Measurements from ENCODE around the gene ADAT3.

Gene ADAT3

GRCh38 chr19:1856698-1857603 lies 48.2 kb upstream of the ADAT3 start:
- Histone ChIP-seq H3K27ac (ENCODE audit: extremely low read depth, low read depth, low read length) (no peak overlapping the region), H3K36me3 (ENCODE audit: control insufficient read depth in 2 of 2, insufficient read depth in 1 of 2, low read length in 2 of 2) (no peaks in the 10 kb centered on the region), H3K4me3 (ENCODE audit: low read depth, low read length) (peak overlapping the region; percentile 13; the same call in 1 of the 2 replicates), H3K4me1 (ENCODE audit: control insufficient read depth, insufficient read depth, low read length) (peaks cover 22% of the 10 kb centered on the region), H3K9me3 (ENCODE audit: control insufficient read depth, insufficient read depth, low read depth, low read length) (no peaks in the 10 kb centered on the region)
- TF ChIP-seq ZBTB7A (tag by site-specific recombination; IDR thresholded peaks at IDR 0.05; ENCODE audit: low read depth): 0 out of 2 replicates have a peak, but pooled peaks have one; percentile 23
- TF ChIP-seq GLIS1 (tag by site-specific recombination; IDR thresholded peaks at IDR 0.05): 0 out of 2 replicates have a peak, but pooled peaks have one; percentile 15
- no peak for TF ChIP-seq ZNF426 (tag by site-specific recombination; IDR thresholded peaks at IDR 0.05)
- TF ChIP-seq, protein P1, sequence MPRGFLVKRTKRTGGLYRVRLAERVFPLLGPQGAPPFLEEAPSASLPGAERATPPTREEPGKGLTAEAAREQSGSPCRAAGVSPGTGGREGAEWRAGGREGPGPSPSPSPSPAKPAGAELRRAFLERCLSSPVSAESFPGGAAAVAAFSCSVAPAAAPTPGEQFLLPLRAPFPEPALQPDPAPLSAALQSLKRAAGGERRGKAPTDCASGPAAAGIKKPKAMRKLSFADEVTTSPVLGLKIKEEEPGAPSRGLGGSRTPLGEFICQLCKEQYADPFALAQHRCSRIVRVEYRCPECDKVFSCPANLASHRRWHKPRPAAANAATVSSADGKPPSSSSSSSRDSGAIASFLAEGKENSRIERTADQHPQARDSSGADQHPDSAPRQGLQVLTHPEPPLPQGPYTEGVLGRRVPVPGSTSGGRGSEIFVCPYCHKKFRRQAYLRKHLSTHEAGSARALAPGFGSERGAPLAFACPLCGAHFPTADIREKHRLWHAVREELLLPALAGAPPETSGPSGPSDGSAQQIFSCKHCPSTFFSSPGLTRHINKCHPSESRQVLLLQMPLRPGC (tag by site-specific recombination; IDR thresholded peaks at IDR 0.05): no peak
- 0 out of 2 replicates have a peak, but pooled peaks have one; percentile 11 for TF ChIP-seq ZNF600 (tag by site-specific recombination; IDR thresholded peaks at IDR 0.05)
- TF ChIP-seq, protein P2, sequence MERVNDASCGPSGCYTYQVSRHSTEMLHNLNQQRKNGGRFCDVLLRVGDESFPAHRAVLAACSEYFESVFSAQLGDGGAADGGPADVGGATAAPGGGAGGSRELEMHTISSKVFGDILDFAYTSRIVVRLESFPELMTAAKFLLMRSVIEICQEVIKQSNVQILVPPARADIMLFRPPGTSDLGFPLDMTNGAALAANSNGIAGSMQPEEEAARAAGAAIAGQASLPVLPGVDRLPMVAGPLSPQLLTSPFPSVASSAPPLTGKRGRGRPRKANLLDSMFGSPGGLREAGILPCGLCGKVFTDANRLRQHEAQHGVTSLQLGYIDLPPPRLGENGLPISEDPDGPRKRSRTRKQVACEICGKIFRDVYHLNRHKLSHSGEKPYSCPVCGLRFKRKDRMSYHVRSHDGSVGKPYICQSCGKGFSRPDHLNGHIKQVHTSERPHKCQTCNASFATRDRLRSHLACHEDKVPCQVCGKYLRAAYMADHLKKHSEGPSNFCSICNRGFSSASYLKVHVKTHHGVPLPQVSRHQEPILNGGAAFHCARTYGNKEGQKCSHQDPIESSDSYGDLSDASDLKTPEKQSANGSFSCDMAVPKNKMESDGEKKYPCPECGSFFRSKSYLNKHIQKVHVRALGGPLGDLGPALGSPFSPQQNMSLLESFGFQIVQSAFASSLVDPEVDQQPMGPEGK (tag by site-specific recombination; IDR thresholded peaks at IDR 0.05): peak; percentile 69
- 0 out of 2 replicates have a peak, but pooled peaks have one; percentile 21 for TF ChIP-seq SP2 (tag by site-specific recombination; IDR thresholded peaks at IDR 0.05)
- TF ChIP-seq KLF1 (tag by site-specific recombination; IDR thresholded peaks at IDR 0.05): peak; percentile 50
- peak; percentile 31; the same call in 1 of the 2 replicates for TF ChIP-seq HIC1 (tag by site-specific recombination; IDR thresholded peaks at IDR 0.05)
- TF ChIP-seq ZFHX2 (tag by site-specific recombination; conservative IDR thresholded peaks at IDR 0.05): peak; percentile 71
- peak; percentile 47; the same call in 1 of the 2 replicates for TF ChIP-seq EGR2 (tag by site-specific recombination; IDR thresholded peaks at IDR 0.05; ENCODE audit: low read depth)
- POLR2A ChIA-PET: interaction anchor here (0.5 to 1.7 kb wide), 5 partner anchors 8 to 1645 kb away, joined by 3 to 7 read pairs (median 4); partner anchors contain the start of gene MBD3
- CTCF ChIA-PET: interaction anchor here (0.6 to 1.9 kb wide), 5 partner anchors 8 to 96 kb away, joined by 3 to 15 read pairs (median 5); partner anchors contain the start of gene REXO1

DNA sequence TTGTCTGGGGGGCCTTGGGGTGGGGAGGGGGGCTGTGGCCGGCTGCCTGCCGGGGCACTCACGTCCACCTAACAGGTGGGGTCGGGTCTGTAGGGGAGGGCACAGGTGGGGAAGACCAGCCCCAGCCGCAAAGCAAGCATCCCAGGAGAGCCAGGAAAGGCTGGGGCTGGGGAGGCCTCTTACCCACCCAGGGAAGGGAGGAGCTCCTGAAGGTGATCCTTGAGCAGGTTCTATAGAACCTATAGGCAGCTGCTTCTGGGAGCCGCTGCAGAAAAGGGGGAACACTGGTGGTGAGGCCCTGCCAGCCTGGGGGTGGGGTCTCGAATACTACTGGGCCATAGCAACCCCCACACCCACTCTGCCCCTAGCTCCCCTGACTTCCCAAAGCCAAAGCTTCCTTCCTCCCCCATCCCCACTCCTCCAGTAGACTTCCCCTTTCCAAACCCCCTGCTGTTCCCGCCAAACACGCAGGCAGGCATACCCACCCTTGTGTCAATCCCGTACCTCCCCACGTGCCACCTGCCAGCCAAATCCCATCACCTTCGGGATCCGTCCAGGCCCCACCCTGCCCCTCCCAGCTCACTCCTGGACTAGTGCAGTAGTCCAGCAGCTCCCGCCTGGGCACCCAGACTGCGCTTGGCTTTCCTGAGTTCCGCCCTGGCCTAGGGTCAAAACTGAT lies 47.4 kb upstream of the ADAT3 start:
- Histone ChIP-seq H3K4me1 (ENCODE audit: control insufficient read depth, insufficient read depth, low read length) (peaks cover 24% of the 10 kb centered on the region), H3K9me3 (ENCODE audit: control insufficient read depth, insufficient read depth, low read depth, low read length) (no peaks in the 10 kb centered on the region), H3K36me3 (ENCODE audit: control insufficient read depth in 2 of 2, insufficient read depth in 1 of 2, low read length in 2 of 2) (no peaks in the 10 kb centered on the region), H3K27ac (ENCODE audit: extremely low read depth, low read depth, low read length) (no peak overlapping the region), H3K4me3 (ENCODE audit: low read depth, low read length) (no peak overlapping the region)
- ChIA-PET CTCF (interaction anchor here (0.7 to 1.9 kb wide), 4 partner anchors 9 to 97 kb away, joined by 3 to 15 read pairs (median 4); partner anchors contain the start of gene REXO1), POLR2A (interaction anchor here (0.5 to 1.7 kb wide), 5 partner anchors 9 to 1644 kb away, joined by 3 to 7 read pairs (median 4); partner anchors contain the start of gene MBD3)
- TF ChIP-seq ZBTB7A (tag by site-specific recombination; IDR thresholded peaks at IDR 0.05; ENCODE audit: low read depth) (peak; percentile 47; the same call in 1 of the 2 replicates), HIC1 (tag by site-specific recombination; IDR thresholded peaks at IDR 0.05) (peak; percentile 85), TCF7L2 (IDR thresholded peaks at IDR 0.05; ENCODE audit: borderline replicate concordance, low read depth, low read length) (no peak), KLF17 (tag by site-specific recombination; IDR thresholded peaks at IDR 0.05) (peak; percentile 72), KLF8 (tag by site-specific recombination; IDR thresholded peaks at IDR 0.05) (peak; percentile 42; the same call in 1 of the 2 replicates), ZNF335 (tag by site-specific recombination; conservative IDR thresholded peaks at IDR 0.05) (no peak), ZNF530 (tag by site-specific recombination; IDR thresholded peaks at IDR 0.05; ENCODE audit: low read depth) (no peak), ZNF544 (tag by site-specific recombination; IDR thresholded peaks at IDR 0.05) (no peak), ZNF175 (tag by site-specific recombination; IDR thresholded peaks at IDR 0.05) (no peak), KLF1 (tag by site-specific recombination; IDR thresholded peaks at IDR 0.05) (peak; percentile 70), GLIS2 (tag by site-specific recombination; IDR thresholded peaks at IDR 0.05) (no peak)
